ENCODE data around the gene MAPK4.

GRCh38 chr18:50653402-50654093 is 93.7 kb downstream of the MAPK4 start:
- TF ChIP-seq CTCF (IDR thresholded peaks at IDR 0.05) (no peak), EP300 (IDR thresholded peaks at IDR 0.05) (no peak), POLR2AphosphoS5 (IDR thresholded peaks at IDR 0.05) (peak in 2 of 4 donors; percentile 25 to 30)

Data from sigmoid colon (tissue), 4 donors.